ENCODE results near the gene LRCH1.

- TF ChIP-seq CTCF (IDR thresholded peaks at IDR 0.05) (no peak), NFIC (IDR thresholded peaks at IDR 0.05; ENCODE audit: borderline replicate concordance) (no peak), MAX (IDR thresholded peaks at IDR 0.05; ENCODE audit: low read depth) (no peak), TEAD4 (IDR thresholded peaks at IDR 0.05; ENCODE audit: borderline replicate concordance, insufficient read depth) (no peak), SIN3A (IDR thresholded peaks at IDR 0.05; ENCODE audit: borderline replicate concordance, low read depth, low read length) (no peak)
Measured at GRCh38 chr13:46717856-46718255, 164.9 kb downstream of the LRCH1 start.

Data from SK-N-SH (cell line).